Fibroblast of the aortic adventitia (primary cell): ENCODE results near the gene MYLK. TPM values are rescaled to one million over a fixed set of nuclear protein-coding genes. Genes with fewer than 3 reads are reported as not detected.

Source experiments
- DNase-seq: peaks from one replicate; pipeline ENCODE4 v3.0.0-alpha.2; 2010; ENCODE audit warnings: low read depth
- H3K4me3 ChIP-seq: 2 replicates; pipeline ENCODE4 v1.5.1; 2011; ENCODE audit warnings: low read depth, mild to moderate bottlenecking, control low read depth, low read length, moderate library complexity
- total RNA-seq: library from RNA; depleted of rRNA; stranded (reverse); fragments of >200 nt; gene quantifications from 2 replicates; pipeline ENCODE4 v1.2.3, GENCODE V29; 2012; ENCODE audit warnings: low replicate concordance
- TF ChIP-seq, protein P1 (sequence below): IDR thresholded peaks from 2 replicates; pipeline ENCODE4 v1.5.1; 2011; ENCODE audit warnings: mild to moderate bottlenecking, low read length, control low read depth, inconsistent platforms; ENCODE audit not compliant: insufficient read depth

The MYLK gene
- total RNA-seq, 1 donor, result 74.7 TPM

- DNase-seq, result peak; percentile 95
- TF ChIP-seq, protein P1, sequence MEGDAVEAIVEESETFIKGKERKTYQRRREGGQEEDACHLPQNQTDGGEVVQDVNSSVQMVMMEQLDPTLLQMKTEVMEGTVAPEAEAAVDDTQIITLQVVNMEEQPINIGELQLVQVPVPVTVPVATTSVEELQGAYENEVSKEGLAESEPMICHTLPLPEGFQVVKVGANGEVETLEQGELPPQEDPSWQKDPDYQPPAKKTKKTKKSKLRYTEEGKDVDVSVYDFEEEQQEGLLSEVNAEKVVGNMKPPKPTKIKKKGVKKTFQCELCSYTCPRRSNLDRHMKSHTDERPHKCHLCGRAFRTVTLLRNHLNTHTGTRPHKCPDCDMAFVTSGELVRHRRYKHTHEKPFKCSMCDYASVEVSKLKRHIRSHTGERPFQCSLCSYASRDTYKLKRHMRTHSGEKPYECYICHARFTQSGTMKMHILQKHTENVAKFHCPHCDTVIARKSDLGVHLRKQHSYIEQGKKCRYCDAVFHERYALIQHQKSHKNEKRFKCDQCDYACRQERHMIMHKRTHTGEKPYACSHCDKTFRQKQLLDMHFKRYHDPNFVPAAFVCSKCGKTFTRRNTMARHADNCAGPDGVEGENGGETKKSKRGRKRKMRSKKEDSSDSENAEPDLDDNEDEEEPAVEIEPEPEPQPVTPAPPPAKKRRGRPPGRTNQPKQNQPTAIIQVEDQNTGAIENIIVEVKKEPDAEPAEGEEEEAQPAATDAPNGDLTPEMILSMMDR, result no peak
- no peak overlapping the region for H3K4me3 ChIP-seq
Measured at GRCh38 chr3:123653221-123653682, 230.9 kb downstream of the MYLK start.

GRCh38 chr3:123652342-123652984, 231.7 kb downstream of the MYLK start:
- no peak overlapping the region for H3K4me3 ChIP-seq
- peak; percentile 76 for DNase-seq
- TF ChIP-seq, protein P1, result peak; percentile 92

DNA sequence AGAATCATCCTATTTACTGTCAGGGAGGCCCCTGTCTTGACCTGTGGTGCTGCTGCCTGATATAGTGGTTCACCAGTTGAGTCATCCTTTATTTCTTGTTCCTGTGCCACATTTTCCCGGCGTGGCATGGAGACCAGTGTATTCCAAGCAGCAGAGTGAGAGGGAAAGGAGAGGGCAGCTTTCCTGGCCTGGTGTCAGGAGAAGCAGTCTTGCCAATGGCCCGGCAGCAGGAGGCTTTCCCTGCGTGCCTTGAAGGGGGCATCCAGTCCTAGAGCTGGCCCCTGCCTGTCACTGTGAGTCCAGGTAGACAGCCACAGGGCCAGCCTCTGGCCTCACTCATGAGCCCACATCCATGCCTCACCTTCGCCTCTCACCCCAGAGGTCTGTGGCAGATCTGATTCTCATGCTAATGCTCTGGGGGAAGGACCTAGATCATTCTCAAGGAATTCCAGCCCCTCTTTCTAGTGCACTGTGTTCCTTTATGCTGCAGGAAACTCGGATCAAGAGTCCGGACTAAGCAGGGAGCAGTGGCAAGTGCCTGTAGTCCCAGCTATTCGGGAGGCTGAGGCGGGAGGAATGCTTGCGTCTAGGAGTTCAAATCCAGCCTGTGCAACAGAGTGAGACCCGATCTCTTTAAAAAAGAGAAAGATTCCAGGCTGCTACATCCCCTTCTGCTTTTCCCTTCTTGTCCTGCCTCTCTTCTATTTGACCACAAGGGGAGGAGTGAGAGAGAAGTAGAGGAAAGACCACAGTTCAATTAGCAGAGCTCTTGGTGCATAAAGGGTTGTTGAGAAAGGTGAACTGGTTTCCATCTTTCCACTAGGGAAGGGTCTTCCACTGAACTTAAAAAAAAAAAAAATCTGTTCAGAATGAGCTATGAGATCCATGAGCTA, 232.4 kb downstream of the MYLK start:
- TF ChIP-seq, protein P1, result peak; percentile 63
- no peak overlapping the region for H3K4me3 ChIP-seq
- no peak for DNase-seq

DNA sequence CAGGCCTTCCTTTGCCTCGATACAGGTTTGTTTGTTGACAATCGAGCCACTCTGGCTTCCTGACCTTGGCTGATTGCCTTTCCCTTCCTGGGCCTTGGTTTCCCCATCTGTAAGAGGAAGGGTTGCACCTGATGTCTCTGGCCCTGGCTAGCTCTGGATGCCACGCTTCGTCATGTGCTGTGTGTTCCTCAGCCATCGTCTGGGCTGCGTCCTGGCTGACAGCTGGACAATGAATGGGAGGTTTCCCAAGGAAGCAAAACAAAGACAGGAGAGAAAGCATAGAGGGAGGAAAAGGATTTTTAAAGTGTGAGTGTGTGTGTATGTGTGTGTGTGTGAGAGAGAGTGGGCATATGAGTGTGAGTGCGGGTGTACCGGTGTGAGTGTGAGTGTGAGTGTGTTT, 234.0 kb downstream of the MYLK start:
- DNase-seq, result no peak
- TF ChIP-seq, protein P1, result no peak
- no peak overlapping the region for H3K4me3 ChIP-seq

GRCh38 chr3:123648696-123649405, 235.3 kb downstream of the MYLK start:
- H3K4me3 ChIP-seq, result no peak overlapping the region
- no peak for DNase-seq
- TF ChIP-seq, protein P1, result no peak

- H3K4me3 ChIP-seq, result no peak overlapping the region
- TF ChIP-seq, protein P1, result no peak
- DNase-seq, result no peak
Measured at GRCh38 chr3:123644358-123644757, 239.8 kb downstream of the MYLK start.
